ENCODE data around the gene YARS1. TPM values are rescaled to one million over a fixed set of nuclear protein-coding genes. Genes with fewer than 3 reads are reported as not detected.

Gene YARS1
- polyA plus RNA-seq, 1 donor from 2014 or later = 49.4 TPM

DNA sequence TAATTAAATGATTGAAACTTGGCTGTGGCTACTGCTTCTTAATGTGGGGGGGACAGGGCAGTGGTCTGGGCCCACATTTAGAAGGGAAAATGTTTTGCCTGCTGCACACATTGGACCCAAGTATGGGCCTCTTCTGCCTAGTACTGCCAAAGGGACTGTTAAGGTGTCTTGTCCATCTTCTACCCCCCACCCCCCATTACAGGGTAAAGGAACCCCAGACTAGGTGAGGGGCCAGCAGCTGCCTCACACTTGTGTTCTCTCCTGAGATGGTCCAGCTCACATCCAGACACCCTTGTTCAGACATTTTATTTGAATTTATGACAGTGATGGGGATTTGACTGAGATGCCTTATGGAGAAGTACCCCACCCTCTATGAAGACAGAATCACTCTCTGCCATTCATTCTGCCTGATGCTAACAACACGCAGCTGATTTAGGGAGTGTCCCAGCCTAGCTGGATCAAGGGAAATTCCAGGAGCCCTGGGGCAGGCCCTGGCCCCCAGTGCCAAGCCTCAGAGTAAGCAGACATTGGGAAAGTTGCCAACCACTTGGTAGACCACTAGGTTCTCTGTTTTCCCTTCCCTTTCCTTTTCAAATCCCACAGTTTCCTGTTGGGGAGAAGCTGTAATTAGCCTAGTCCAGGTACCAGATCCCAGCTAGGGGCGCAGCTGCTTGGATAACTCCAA is 42.1 kb downstream of the YARS1 start:
- no peaks in the 10 kb centered on the region for H3K36me3 ChIP-seq (ENCODE audit: insufficient read depth, low read length)
- no peaks in the 10 kb centered on the region for H3F3A ChIP-seq (ENCODE audit: insufficient read depth, low read length, poor library complexity, severe bottlenecking)
- no peaks in the 10 kb centered on the region for H3K79me2 ChIP-seq (replicated peaks; ENCODE audit: insufficient read depth, low read length)
- no peak overlapping the region for H3K27ac ChIP-seq (ENCODE audit: low read length)
- H3K27me3 ChIP-seq (ENCODE audit: insufficient read depth, low read depth, low read length) = no peaks in the 10 kb centered on the region
- H3K4me2 ChIP-seq (ENCODE audit: low read length) = no peak overlapping the region
- no peaks in the 10 kb centered on the region for H3K9me3 ChIP-seq (ENCODE audit: low read length)
- H4K20me1 ChIP-seq (ENCODE audit: insufficient read depth) = no peaks in the 10 kb centered on the region
- no peak overlapping the region for H2AFZ ChIP-seq (ENCODE audit: low read depth, low read length)
- no peaks in the 10 kb centered on the region for H3K9me2 ChIP-seq (ENCODE audit: insufficient read depth, low read length)
- TF ChIP-seq TAF1 (IDR thresholded peaks at IDR 0.05; ENCODE audit: low read depth) = no peak
- no peak for TF ChIP-seq POLR2AphosphoS5 (IDR thresholded peaks at IDR 0.05)
- TF ChIP-seq SMC3 (conservative IDR thresholded peaks at IDR 0.05; ENCODE audit: poor library complexity) = no peak
- no peak for TF ChIP-seq EZH2 (IDR thresholded peaks at IDR 0.05; ENCODE audit: borderline replicate concordance, insufficient read depth, low read length, poor library complexity, severe bottlenecking)
- no peak for TF ChIP-seq MXI1 (conservative IDR thresholded peaks at IDR 0.05; ENCODE audit: poor library complexity, severe bottlenecking)
- TF ChIP-seq, protein P1, sequence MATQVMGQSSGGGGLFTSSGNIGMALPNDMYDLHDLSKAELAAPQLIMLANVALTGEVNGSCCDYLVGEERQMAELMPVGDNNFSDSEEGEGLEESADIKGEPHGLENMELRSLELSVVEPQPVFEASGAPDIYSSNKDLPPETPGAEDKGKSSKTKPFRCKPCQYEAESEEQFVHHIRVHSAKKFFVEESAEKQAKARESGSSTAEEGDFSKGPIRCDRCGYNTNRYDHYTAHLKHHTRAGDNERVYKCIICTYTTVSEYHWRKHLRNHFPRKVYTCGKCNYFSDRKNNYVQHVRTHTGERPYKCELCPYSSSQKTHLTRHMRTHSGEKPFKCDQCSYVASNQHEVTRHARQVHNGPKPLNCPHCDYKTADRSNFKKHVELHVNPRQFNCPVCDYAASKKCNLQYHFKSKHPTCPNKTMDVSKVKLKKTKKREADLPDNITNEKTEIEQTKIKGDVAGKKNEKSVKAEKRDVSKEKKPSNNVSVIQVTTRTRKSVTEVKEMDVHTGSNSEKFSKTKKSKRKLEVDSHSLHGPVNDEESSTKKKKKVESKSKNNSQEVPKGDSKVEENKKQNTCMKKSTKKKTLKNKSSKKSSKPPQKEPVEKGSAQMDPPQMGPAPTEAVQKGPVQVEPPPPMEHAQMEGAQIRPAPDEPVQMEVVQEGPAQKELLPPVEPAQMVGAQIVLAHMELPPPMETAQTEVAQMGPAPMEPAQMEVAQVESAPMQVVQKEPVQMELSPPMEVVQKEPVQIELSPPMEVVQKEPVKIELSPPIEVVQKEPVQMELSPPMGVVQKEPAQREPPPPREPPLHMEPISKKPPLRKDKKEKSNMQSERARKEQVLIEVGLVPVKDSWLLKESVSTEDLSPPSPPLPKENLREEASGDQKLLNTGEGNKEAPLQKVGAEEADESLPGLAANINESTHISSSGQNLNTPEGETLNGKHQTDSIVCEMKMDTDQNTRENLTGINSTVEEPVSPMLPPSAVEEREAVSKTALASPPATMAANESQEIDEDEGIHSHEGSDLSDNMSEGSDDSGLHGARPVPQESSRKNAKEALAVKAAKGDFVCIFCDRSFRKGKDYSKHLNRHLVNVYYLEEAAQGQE (IDR thresholded peaks at IDR 0.05; ENCODE audit: borderline replicate concordance) = no peak
- no peak for TF ChIP-seq RAD21 (conservative IDR thresholded peaks at IDR 0.05)
- TF ChIP-seq, protein P2, sequence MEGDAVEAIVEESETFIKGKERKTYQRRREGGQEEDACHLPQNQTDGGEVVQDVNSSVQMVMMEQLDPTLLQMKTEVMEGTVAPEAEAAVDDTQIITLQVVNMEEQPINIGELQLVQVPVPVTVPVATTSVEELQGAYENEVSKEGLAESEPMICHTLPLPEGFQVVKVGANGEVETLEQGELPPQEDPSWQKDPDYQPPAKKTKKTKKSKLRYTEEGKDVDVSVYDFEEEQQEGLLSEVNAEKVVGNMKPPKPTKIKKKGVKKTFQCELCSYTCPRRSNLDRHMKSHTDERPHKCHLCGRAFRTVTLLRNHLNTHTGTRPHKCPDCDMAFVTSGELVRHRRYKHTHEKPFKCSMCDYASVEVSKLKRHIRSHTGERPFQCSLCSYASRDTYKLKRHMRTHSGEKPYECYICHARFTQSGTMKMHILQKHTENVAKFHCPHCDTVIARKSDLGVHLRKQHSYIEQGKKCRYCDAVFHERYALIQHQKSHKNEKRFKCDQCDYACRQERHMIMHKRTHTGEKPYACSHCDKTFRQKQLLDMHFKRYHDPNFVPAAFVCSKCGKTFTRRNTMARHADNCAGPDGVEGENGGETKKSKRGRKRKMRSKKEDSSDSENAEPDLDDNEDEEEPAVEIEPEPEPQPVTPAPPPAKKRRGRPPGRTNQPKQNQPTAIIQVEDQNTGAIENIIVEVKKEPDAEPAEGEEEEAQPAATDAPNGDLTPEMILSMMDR (IDR thresholded peaks at IDR 0.05; ENCODE audit: poor library complexity, severe bottlenecking) = no peak
- TF ChIP-seq EP300 (conservative IDR thresholded peaks at IDR 0.05; ENCODE audit: poor library complexity, severe bottlenecking) = no peak
- no peak overlapping the region for H3K9ac ChIP-seq (ENCODE audit: low read length)
- H3K4me3 ChIP-seq (ENCODE audit: low read length) = no peak overlapping the region

DNA sequence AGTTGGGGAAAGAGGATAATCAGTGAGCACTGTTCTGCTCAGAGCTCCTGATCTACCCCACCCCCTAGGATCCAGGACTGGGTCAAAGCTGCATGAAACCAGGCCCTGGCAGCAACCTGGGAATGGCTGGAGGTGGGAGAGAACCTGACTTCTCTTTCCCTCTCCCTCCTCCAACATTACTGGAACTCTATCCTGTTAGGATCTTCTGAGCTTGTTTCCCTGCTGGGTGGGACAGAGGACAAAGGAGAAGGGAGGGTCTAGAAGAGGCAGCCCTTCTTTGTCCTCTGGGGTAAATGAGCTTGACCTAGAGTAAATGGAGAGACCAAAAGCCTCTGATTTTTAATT is 42.7 kb downstream of the YARS1 start:
- H3F3A ChIP-seq (ENCODE audit: insufficient read depth, low read length, poor library complexity, severe bottlenecking) = no peaks in the 10 kb centered on the region
- H3K4me3 ChIP-seq (ENCODE audit: low read length) = no peak overlapping the region
- no peak overlapping the region for H3K27ac ChIP-seq (ENCODE audit: low read length)
- no peaks in the 10 kb centered on the region for H3K36me3 ChIP-seq (ENCODE audit: insufficient read depth, low read length)
- TF ChIP-seq EP300 (conservative IDR thresholded peaks at IDR 0.05; ENCODE audit: poor library complexity, severe bottlenecking) (no peak), TAF1 (IDR thresholded peaks at IDR 0.05; ENCODE audit: low read depth) (no peak), MXI1 (conservative IDR thresholded peaks at IDR 0.05; ENCODE audit: poor library complexity, severe bottlenecking) (no peak)
- TF ChIP-seq, protein P2 (IDR thresholded peaks at IDR 0.05; ENCODE audit: poor library complexity, severe bottlenecking) = no peak
- TF ChIP-seq, protein P1 (IDR thresholded peaks at IDR 0.05; ENCODE audit: borderline replicate concordance) = no peak
- no peaks in the 10 kb centered on the region for H4K20me1 ChIP-seq (ENCODE audit: insufficient read depth)
- no peak overlapping the region for H3K9ac ChIP-seq (ENCODE audit: low read length)
- no peak overlapping the region for H2AFZ ChIP-seq (ENCODE audit: low read depth, low read length)
- no peaks in the 10 kb centered on the region for H3K79me2 ChIP-seq (replicated peaks; ENCODE audit: insufficient read depth, low read length)
- no peak overlapping the region for H3K4me2 ChIP-seq (ENCODE audit: low read length)
- H3K9me2 ChIP-seq (ENCODE audit: insufficient read depth, low read length) = no peaks in the 10 kb centered on the region
- H3K27me3 ChIP-seq (ENCODE audit: insufficient read depth, low read depth, low read length) = no peaks in the 10 kb centered on the region
- no peaks in the 10 kb centered on the region for H3K9me3 ChIP-seq (ENCODE audit: low read length)

All from neural cell (in vitro differentiated cells).